Measurements from ENCODE around the gene CFAP46.
"Not testable (repeated sequence)": the region's sequence is repeated elsewhere in the genome, so short reads cannot be mapped to it uniquely, and the experiment has no call there.

Gene CFAP46

GRCh38 chr10:132960631-132961419 is 18.5 kb upstream of the CFAP46 start:
- H3K27me3 ChIP-seq (ENCODE audit: control insufficient read depth, insufficient read depth, low read length) = no peaks in the 10 kb centered on the region
- peaks cover 4% of the 10 kb centered on the region for H3K4me1 ChIP-seq (ENCODE audit: control insufficient read depth, insufficient read depth, low read length)
- H3K27ac ChIP-seq (ENCODE audit: low read depth, low read length) = no peak overlapping the region
- no peaks in the 10 kb centered on the region for H3K36me3 ChIP-seq (ENCODE audit: control insufficient read depth, insufficient read depth, low read length)
- no peak overlapping the region for H3K9ac ChIP-seq (ENCODE audit: low read depth, low read length)
- H3K9me3 ChIP-seq (ENCODE audit: control insufficient read depth, insufficient read depth, low read length) = no peaks in the 10 kb centered on the region
- H3K4me3 ChIP-seq (ENCODE audit: low read depth, low read length) = no peak overlapping the region

- no peaks in the 10 kb centered on the region for H3K36me3 ChIP-seq (ENCODE audit: control insufficient read depth, insufficient read depth, low read length)
- H3K4me1 ChIP-seq (ENCODE audit: control insufficient read depth, insufficient read depth, low read length) = peaks cover 4% of the 10 kb centered on the region
- H3K27ac ChIP-seq (ENCODE audit: low read depth, low read length) = no peak overlapping the region
- H3K4me3 ChIP-seq (ENCODE audit: low read depth, low read length) = no peak overlapping the region
- no peaks in the 10 kb centered on the region for H3K27me3 ChIP-seq (ENCODE audit: control insufficient read depth, insufficient read depth, low read length)
- H3K9me3 ChIP-seq (ENCODE audit: control insufficient read depth, insufficient read depth, low read length) = no peaks in the 10 kb centered on the region
- H3K9ac ChIP-seq (ENCODE audit: low read depth, low read length) = no peak overlapping the region
Measured at GRCh38 chr10:132960071-132960472, 17.7 kb upstream of the CFAP46 start.

DNA sequence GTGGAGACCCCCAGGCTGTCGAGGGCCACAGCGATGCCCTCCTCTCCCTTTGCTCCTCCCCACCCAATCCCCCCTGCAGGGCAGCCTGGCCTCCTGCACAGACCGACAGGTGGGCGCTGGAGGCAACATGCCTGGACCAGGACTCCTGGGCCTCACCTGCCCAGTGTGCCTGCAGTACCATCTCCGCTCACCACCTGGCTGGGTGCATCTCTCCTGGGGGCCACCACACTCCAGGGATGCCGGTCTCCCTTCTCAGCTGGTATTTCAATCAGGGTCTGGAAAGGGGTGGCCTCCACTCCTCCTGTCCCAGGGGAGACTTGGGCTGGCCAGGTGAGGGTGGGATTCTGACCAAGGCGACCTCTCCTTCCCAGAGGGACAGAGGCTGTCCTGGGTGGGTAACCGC is 17.2 kb upstream of the CFAP46 start:
- H3K36me3 ChIP-seq (ENCODE audit: control insufficient read depth, insufficient read depth, low read length) = no peaks in the 10 kb centered on the region
- no peaks in the 10 kb centered on the region for H3K27me3 ChIP-seq (ENCODE audit: control insufficient read depth, insufficient read depth, low read length)
- no peaks in the 10 kb centered on the region for H3K9me3 ChIP-seq (ENCODE audit: control insufficient read depth, insufficient read depth, low read length)
- H3K9ac ChIP-seq (ENCODE audit: low read depth, low read length) = no peak overlapping the region
- H3K4me3 ChIP-seq (ENCODE audit: low read depth, low read length) = no peak overlapping the region
- no peak overlapping the region for H3K27ac ChIP-seq (ENCODE audit: low read depth, low read length)
- peaks cover 4% of the 10 kb centered on the region for H3K4me1 ChIP-seq (ENCODE audit: control insufficient read depth, insufficient read depth, low read length)

DNA sequence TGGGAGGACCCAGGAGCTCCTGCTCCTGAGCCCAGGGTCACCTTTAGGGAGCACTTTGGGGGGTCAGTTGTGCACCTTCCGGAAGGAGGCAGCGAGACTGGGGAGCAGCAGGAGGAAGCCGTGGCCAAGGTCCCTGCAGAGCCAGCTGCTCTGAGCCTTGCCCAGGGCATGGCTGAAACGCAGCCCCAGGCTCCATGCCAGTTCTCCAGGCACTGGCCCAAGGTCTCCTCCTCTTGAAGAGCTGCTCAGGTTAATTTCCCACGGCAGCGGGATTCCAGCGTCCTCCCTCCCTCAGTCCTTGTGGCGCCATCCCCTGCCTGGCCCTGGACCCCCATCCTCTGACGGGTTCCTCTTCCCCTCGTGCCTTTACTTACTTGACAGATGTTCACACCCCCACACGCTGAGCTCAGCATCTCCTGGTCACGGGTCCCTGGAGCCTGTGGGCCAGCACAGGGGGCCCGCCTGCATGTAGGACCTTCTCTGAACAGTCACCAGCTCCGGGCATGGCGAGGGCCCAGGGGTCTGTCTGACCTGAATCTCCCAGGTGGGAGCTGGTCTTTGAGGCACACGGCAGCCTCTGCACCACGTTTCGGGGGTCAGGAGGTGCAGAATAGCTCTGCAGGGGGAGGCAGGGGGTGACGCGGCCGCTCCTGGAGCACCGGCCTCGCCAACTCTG is 16.7 kb upstream of the CFAP46 start:
- H3K27me3 ChIP-seq (ENCODE audit: control insufficient read depth, insufficient read depth, low read length) = no peaks in the 10 kb centered on the region
- H3K4me3 ChIP-seq (ENCODE audit: low read depth, low read length) = no peak overlapping the region
- H3K4me1 ChIP-seq (ENCODE audit: control insufficient read depth, insufficient read depth, low read length) = peaks cover 4% of the 10 kb centered on the region
- H3K9ac ChIP-seq (ENCODE audit: low read depth, low read length) = no peak overlapping the region
- H3K36me3 ChIP-seq (ENCODE audit: control insufficient read depth, insufficient read depth, low read length) = no peaks in the 10 kb centered on the region
- no peaks in the 10 kb centered on the region for H3K9me3 ChIP-seq (ENCODE audit: control insufficient read depth, insufficient read depth, low read length)
- no peak overlapping the region for H3K27ac ChIP-seq (ENCODE audit: low read depth, low read length)

DNA sequence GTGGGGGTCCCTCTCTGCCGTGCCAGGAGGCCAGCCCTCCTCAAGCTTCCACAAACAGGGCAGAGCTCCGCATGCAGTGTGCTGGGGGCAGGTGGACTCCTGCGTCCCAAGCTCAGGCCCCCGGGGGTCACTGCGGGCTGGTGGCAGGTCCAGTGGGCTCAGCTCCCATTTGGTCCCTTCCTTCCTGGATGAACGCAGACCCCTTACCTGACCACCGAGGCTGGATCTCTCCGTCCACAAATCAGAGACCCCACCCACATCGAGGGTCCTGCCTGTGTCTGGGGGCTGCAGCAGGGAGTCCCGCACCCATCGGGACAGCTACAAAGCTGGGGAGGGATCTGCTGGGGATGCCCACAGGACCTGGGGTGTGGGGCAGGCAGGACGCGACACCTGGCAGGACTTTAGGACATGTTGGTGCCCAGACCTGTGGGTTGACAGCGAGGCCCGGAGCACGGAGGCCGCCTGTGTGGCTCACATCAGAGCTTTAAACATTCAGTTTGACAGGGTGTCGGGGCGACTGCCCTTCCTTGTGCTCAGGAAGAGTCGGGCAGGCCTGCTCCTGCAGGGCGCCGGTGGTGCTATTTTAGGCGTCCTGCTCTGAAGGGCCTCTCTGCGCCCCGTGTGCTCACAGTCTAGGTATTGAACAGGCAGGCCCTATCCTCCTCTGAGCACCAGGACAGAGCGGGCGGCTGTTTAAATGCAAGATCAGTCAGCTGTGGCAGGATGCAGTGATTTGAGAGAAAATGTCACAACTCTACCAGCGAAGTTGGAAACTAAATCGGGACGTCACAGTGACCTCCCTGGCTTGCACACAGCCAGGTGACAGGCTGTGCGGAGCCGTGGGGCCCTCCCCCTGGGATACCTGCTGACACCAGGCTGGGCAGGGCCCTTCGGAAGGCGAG is 15.9 kb upstream of the CFAP46 start:
- peaks cover 4% of the 10 kb centered on the region for H3K4me1 ChIP-seq (ENCODE audit: control insufficient read depth, insufficient read depth, low read length)
- H3K4me3 ChIP-seq (ENCODE audit: low read depth, low read length) = no peak overlapping the region
- H3K9ac ChIP-seq (ENCODE audit: low read depth, low read length) = no peak overlapping the region
- no peaks in the 10 kb centered on the region for H3K9me3 ChIP-seq (ENCODE audit: control insufficient read depth, insufficient read depth, low read length)
- H3K27ac ChIP-seq (ENCODE audit: low read depth, low read length) = no peak overlapping the region
- no peaks in the 10 kb centered on the region for H3K27me3 ChIP-seq (ENCODE audit: control insufficient read depth, insufficient read depth, low read length)
- H3K36me3 ChIP-seq (ENCODE audit: control insufficient read depth, insufficient read depth, low read length) = no peaks in the 10 kb centered on the region

GRCh38 chr10:132957131-132957530 is 14.8 kb upstream of the CFAP46 start:
- Histone ChIP-seq H3K4me1 (ENCODE audit: control insufficient read depth, insufficient read depth, low read length) (peaks cover 4% of the 10 kb centered on the region), H3K36me3 (ENCODE audit: control insufficient read depth, insufficient read depth, low read length) (no peaks in the 10 kb centered on the region), H3K9ac (ENCODE audit: low read depth, low read length) (no peak overlapping the region), H3K9me3 (ENCODE audit: control insufficient read depth, insufficient read depth, low read length) (no peaks in the 10 kb centered on the region), H3K27ac (ENCODE audit: low read depth, low read length) (no peak overlapping the region), H3K4me3 (ENCODE audit: low read depth, low read length) (no peak overlapping the region), H3K27me3 (ENCODE audit: control insufficient read depth, insufficient read depth, low read length) (no peaks in the 10 kb centered on the region)

DNA sequence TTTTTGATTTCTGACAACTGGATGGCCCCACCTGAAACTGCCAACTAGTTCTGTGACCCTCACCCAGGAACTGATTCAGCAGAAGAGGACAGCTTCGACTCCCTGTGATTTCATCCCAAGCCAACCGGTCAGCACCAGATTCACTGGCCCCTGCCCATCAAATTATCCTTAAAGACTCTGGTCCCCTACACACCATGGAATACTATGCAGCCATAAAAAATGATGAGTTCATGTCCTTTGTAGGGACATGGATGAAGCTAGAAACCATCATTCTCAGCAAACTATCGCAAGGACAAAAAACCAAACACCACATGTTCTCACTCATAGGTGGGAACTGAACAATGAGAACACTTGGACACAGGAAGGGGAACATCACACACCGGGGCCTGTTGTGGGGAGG is 13.9 kb upstream of the CFAP46 start:
- H3K4me1 ChIP-seq (ENCODE audit: control insufficient read depth, insufficient read depth, low read length); H3K27ac ChIP-seq (ENCODE audit: low read depth, low read length); H3K27me3 ChIP-seq (ENCODE audit: control insufficient read depth, insufficient read depth, low read length); H3K9ac ChIP-seq (ENCODE audit: low read depth, low read length); H3K4me3 ChIP-seq (ENCODE audit: low read depth, low read length); H3K36me3 ChIP-seq (ENCODE audit: control insufficient read depth, insufficient read depth, low read length); H3K9me3 ChIP-seq (ENCODE audit: control insufficient read depth, insufficient read depth, low read length): not testable (repeated sequence)

- no peak overlapping the region for H3K9ac ChIP-seq (ENCODE audit: low read depth, low read length)
- H3K27ac ChIP-seq (ENCODE audit: low read depth, low read length) = no peak overlapping the region
- no peaks in the 10 kb centered on the region for H3K27me3 ChIP-seq (ENCODE audit: control insufficient read depth, insufficient read depth, low read length)
- no peaks in the 10 kb centered on the region for H3K4me1 ChIP-seq (ENCODE audit: control insufficient read depth, insufficient read depth, low read length)
- no peak overlapping the region for H3K4me3 ChIP-seq (ENCODE audit: low read depth, low read length)
- no peaks in the 10 kb centered on the region for H3K9me3 ChIP-seq (ENCODE audit: control insufficient read depth, insufficient read depth, low read length)
- no peaks in the 10 kb centered on the region for H3K36me3 ChIP-seq (ENCODE audit: control insufficient read depth, insufficient read depth, low read length)
Measured at GRCh38 chr10:132955479-132955878, 13.1 kb upstream of the CFAP46 start.

- H3K27ac ChIP-seq (ENCODE audit: low read depth, low read length) = no peak overlapping the region
- H3K36me3 ChIP-seq (ENCODE audit: control insufficient read depth, insufficient read depth, low read length) = no peaks in the 10 kb centered on the region
- no peaks in the 10 kb centered on the region for H3K9me3 ChIP-seq (ENCODE audit: control insufficient read depth, insufficient read depth, low read length)
- H3K9ac ChIP-seq (ENCODE audit: low read depth, low read length) = no peak overlapping the region
- H3K4me3 ChIP-seq (ENCODE audit: low read depth, low read length) = no peak overlapping the region
- no peaks in the 10 kb centered on the region for H3K27me3 ChIP-seq (ENCODE audit: control insufficient read depth, insufficient read depth, low read length)
- H3K4me1 ChIP-seq (ENCODE audit: control insufficient read depth, insufficient read depth, low read length) = no peaks in the 10 kb centered on the region
Measured at GRCh38 chr10:132953428-132953827, 11.1 kb upstream of the CFAP46 start.

DNA sequence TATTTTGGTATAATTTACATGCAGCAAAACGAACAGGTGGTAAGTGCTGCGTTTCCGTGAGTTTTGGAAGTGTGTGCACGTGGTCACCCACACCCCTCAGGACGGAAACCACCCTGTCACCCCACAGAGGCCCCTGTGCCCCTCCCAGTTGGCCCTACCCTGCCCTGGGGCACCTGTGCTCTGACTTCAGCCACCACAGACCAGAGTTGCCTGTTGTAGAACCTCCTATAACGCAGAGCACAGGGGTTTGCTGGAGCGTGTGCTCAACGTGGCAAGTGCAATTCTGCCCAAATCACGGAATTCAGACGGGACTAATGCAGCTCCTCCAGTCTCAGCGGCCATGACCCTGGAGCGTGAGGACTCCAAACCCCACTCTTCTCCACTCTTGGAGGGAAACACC is 9.6 kb upstream of the CFAP46 start:
- Histone ChIP-seq H3K27ac (ENCODE audit: low read depth, low read length) (no peak overlapping the region), H3K9me3 (ENCODE audit: control insufficient read depth, insufficient read depth, low read length) (no peaks in the 10 kb centered on the region), H3K27me3 (ENCODE audit: control insufficient read depth, insufficient read depth, low read length) (no peaks in the 10 kb centered on the region), H3K9ac (ENCODE audit: low read depth, low read length) (no peak overlapping the region), H3K4me3 (ENCODE audit: low read depth, low read length) (no peak overlapping the region), H3K4me1 (ENCODE audit: control insufficient read depth, insufficient read depth, low read length) (no peaks in the 10 kb centered on the region), H3K36me3 (ENCODE audit: control insufficient read depth, insufficient read depth, low read length) (no peaks in the 10 kb centered on the region)

- no peaks in the 10 kb centered on the region for H3K27me3 ChIP-seq (ENCODE audit: control insufficient read depth, insufficient read depth, low read length)
Measured at GRCh38 chr10:132948351-132948750, 6.0 kb upstream of the CFAP46 start.

More at GRCh38 chr10:132948351-132948750, 6.0 kb upstream of the CFAP46 start:
- H3K27ac ChIP-seq (ENCODE audit: low read depth, low read length) = no peak overlapping the region
- H3K4me3 ChIP-seq (ENCODE audit: low read depth, low read length) = no peak overlapping the region
- H3K36me3 ChIP-seq (ENCODE audit: control insufficient read depth, insufficient read depth, low read length) = no peaks in the 10 kb centered on the region
- H3K9me3 ChIP-seq (ENCODE audit: control insufficient read depth, insufficient read depth, low read length) = no peaks in the 10 kb centered on the region
- H3K9ac ChIP-seq (ENCODE audit: low read depth, low read length) = no peak overlapping the region
- H3K4me1 ChIP-seq (ENCODE audit: control insufficient read depth, insufficient read depth, low read length) = no peaks in the 10 kb centered on the region
